H1 (cell line): ENCODE measurements around the gene RAB30. TPM values are rescaled to one million over a fixed set of nuclear protein-coding genes. Genes with fewer than 3 reads are reported as not detected.

Source experiments
- CTCF ChIA-PET: fragments of 300-600 bp; sonication (Branson Sonifier 250); formaldehyde crosslinking; loops from one replicate; lab custom pipeline; 2021; ENCODE audit not compliant: partially characterized antibody; lab: Charles Lee
- POLR2A ChIA-PET: fragments of 300-600 bp; sonication (Branson Sonifier 250); formaldehyde crosslinking; loops from one replicate; lab custom pipeline; 2021; ENCODE audit warnings: inconsistent platforms; ENCODE audit not compliant: partially characterized antibody; lab: Charles Lee
- DNase-seq, 2 experiments: peaks; one replicate each; pipeline versions ENCODE4 v3.0.0 to v3.0.0-alpha.2; 2010 to 2022; ENCODE audit warnings: low spot score in 2 of 2, low read depth in 1 of 2, mixed read lengths in 1 of 2
- FAIRE-seq: peaks from 2 replicates; lab custom pipeline; 2011; peaks lifted over from hg19 to GRCh38; lab: Jason Lieb, UNC
- H2AFZ ChIP-seq: 2 replicates; pipeline ENCODE4 v1.8.1; 2012; ENCODE audit warnings: low read length, inconsistent platforms
- H2AK5ac ChIP-seq: 2 replicates; pipeline ENCODE4 v1.6.1; 2013; ENCODE audit warnings: low read depth, low read length
- H2BK120ac ChIP-seq: replicated peaks from 2 replicates; pipeline ENCODE3; 2013; ENCODE audit warnings: low read depth, low read length, inconsistent platforms
- H2BK12ac ChIP-seq: 2 replicates; pipeline ENCODE4 v1.6.1; 2013; ENCODE audit warnings: low read depth, low read length
- H2BK15ac ChIP-seq: 2 replicates; pipeline ENCODE4 v1.6.1; 2013; ENCODE audit warnings: low read length
- H2BK20ac ChIP-seq: 2 replicates; pipeline ENCODE4 v1.6.1; 2013; ENCODE audit warnings: low read length
- H2BK5ac ChIP-seq: 2 replicates; pipeline ENCODE4 v1.6.1; 2013; ENCODE audit warnings: low read depth, low read length
- H3K14ac ChIP-seq: 2 replicates; pipeline ENCODE4 v1.6.1; 2013; ENCODE audit warnings: inconsistent platforms; ENCODE audit not compliant: insufficient read length
- H3K18ac ChIP-seq: 2 replicates; pipeline ENCODE4 v1.6.1; 2013; ENCODE audit warnings: low read length; ENCODE audit errors: extremely low read depth
- H3K23ac ChIP-seq: 2 replicates; pipeline ENCODE4 v1.6.1; 2013; ENCODE audit warnings: inconsistent platforms; ENCODE audit not compliant: insufficient read length
- H3K23me2 ChIP-seq: 2 replicates; pipeline ENCODE4 v1.6.1; 2013; ENCODE audit warnings: low read depth, low read length
- H3K27ac ChIP-seq: 2 replicates; pipeline ENCODE4 v1.6.1; 2011; ENCODE audit warnings: low read depth, low read length, inconsistent platforms
- H3K27me3 ChIP-seq, 4 experiments: replicated peaks in 1 of 4; 1 replicate in 1 of 4; 2 replicates in 3 of 4; pipeline versions ENCODE4 v1.6.1 to v1.8.1; 2011 to 2013; ENCODE audit warnings: low read length in 3 of 4, mild to moderate bottlenecking in 3 of 4, inconsistent platforms in 2 of 4, mixed read lengths in 2 of 4, moderate library complexity in 1 of 4; ENCODE audit not compliant: control insufficient read depth in 3 of 4, insufficient read depth in 3 of 4; ENCODE audit errors: extremely low read depth in 1 of 4
- H3K36me3 ChIP-seq, 4 experiments: 2 replicates each; pipeline versions ENCODE4 v1.6.1 to v1.8.1; 2011 to 2013; ENCODE audit warnings: mild to moderate bottlenecking in 4 of 4, low read length in 3 of 4, moderate library complexity in 2 of 4, control low read depth in 1 of 4, inconsistent platforms in 1 of 4; ENCODE audit not compliant: insufficient read depth in 4 of 4, control insufficient read depth in 2 of 4
- H3K4ac ChIP-seq: replicated peaks from 2 replicates; pipeline ENCODE3; 2013; ENCODE audit warnings: low read length, low read depth, mixed read lengths, inconsistent platforms; ENCODE audit not compliant: insufficient read length
- H3K4me1 ChIP-seq, 4 experiments: replicated peaks in 1 of 4; 1 replicate in 1 of 4; 2 replicates in 3 of 4; pipeline versions ENCODE4 v1.6.1 to v1.8.1; 2011 to 2013; ENCODE audit warnings: low read length in 3 of 4, inconsistent platforms in 2 of 4, mixed read lengths in 1 of 4; ENCODE audit not compliant: insufficient read depth in 4 of 4, control insufficient read depth in 3 of 4
- H3K4me2 ChIP-seq, 2 experiments: 2 replicates each; pipeline versions ENCODE4 v1.6.1 to v1.8.1; 2011 to 2013; ENCODE audit warnings: low read depth in 2 of 2, low read length in 2 of 2, control low read depth in 1 of 2, inconsistent platforms in 1 of 2, mild to moderate bottlenecking in 1 of 2; ENCODE audit not compliant: insufficient read depth in 1 of 2
- H3K4me3 ChIP-seq, 4 experiments: fragments of 200-600, 300-600 bp in 1 of 4; sonication (generic), shearing (Covaris generic), sonication (Bioruptor Twin) in 1 of 4; 2 replicates each; pipeline versions ENCODE4 v1.5.1 to v1.8.1; 2011 to 2016; ENCODE audit warnings: low read length in 4 of 4, low read depth in 3 of 4, control low read depth in 2 of 4, inconsistent platforms in 2 of 4, mild to moderate bottlenecking in 2 of 4, mixed read lengths in 1 of 4, moderate library complexity in 1 of 4; ENCODE audit not compliant: insufficient read depth in 2 of 4; ENCODE audit errors: extremely low read depth in 1 of 4
- H3K56ac ChIP-seq: replicated peaks from 2 replicates; pipeline ENCODE3; 2013; ENCODE audit warnings: low read depth, mild to moderate bottlenecking, mixed read lengths, low read length, inconsistent platforms; ENCODE audit not compliant: insufficient read length
- H3K79me1 ChIP-seq: 2 replicates; pipeline ENCODE4 v1.6.1; 2013; ENCODE audit warnings: low read depth, low read length, control low read depth
- H3K79me2 ChIP-seq, 2 experiments: 2 replicates each; pipeline versions ENCODE4 v1.6.1 to v1.8.1; 2012 to 2013; ENCODE audit warnings: low read length in 2 of 2, mild to moderate bottlenecking in 2 of 2, inconsistent platforms in 1 of 2; ENCODE audit not compliant: insufficient read depth in 2 of 2, control insufficient read depth in 1 of 2
- H3K9ac ChIP-seq, 4 experiments: replicated peaks in 1 of 4; 1 replicate in 1 of 4; 2 replicates in 3 of 4; pipeline versions ENCODE4 v1.6.1 to v1.8.1; 2011 to 2013; ENCODE audit warnings: low read depth in 3 of 4, low read length in 3 of 4, control low read depth in 2 of 4, mild to moderate bottlenecking in 2 of 4, moderate library complexity in 2 of 4, inconsistent platforms in 1 of 4; ENCODE audit errors: extremely low read depth in 1 of 4
- H3K9me3 ChIP-seq, 2 experiments: 2 replicates each; pipeline versions ENCODE4 v1.6.1 to v1.8.1; 2012 to 2013; ENCODE audit warnings: mild to moderate bottlenecking in 2 of 2, moderate library complexity in 2 of 2, control low read depth in 1 of 2, inconsistent platforms in 1 of 2, low read depth in 1 of 2, low read length in 1 of 2, mixed read lengths in 1 of 2; ENCODE audit not compliant: insufficient read depth in 2 of 2
- H4K20me1 ChIP-seq, 2 experiments: replicated peaks in 1 of 2; 2 replicates each; pipeline versions ENCODE3 to v1.8.1; 2011 to 2013; ENCODE audit warnings: inconsistent platforms in 2 of 2, low read length in 2 of 2, mild to moderate bottlenecking in 1 of 2; ENCODE audit not compliant: insufficient read depth in 2 of 2, control insufficient read depth in 1 of 2
- H4K5ac ChIP-seq: 2 replicates; pipeline ENCODE4 v1.6.1; 2013; ENCODE audit warnings: low read length, low read depth, mixed read lengths, inconsistent platforms; ENCODE audit not compliant: insufficient read length
- H4K8ac ChIP-seq: 2 replicates; pipeline ENCODE4 v1.8.0; 2013; ENCODE audit warnings: mild to moderate bottlenecking, moderate library complexity, low read length, inconsistent platforms; ENCODE audit not compliant: insufficient read depth; ENCODE audit errors: extremely low read depth
- H4K91ac ChIP-seq: replicated peaks from 2 replicates; pipeline ENCODE3; 2013; ENCODE audit warnings: low read length, mixed read lengths, inconsistent platforms; ENCODE audit not compliant: insufficient read length
- BRCA1 ChIP-seq: IDR thresholded peaks from 2 replicates; pipeline ENCODE4 v1.6.1; 2012; ENCODE audit warnings: low read depth, low read length, improper control_type of control experiment
- CREB1 ChIP-seq: IDR thresholded peaks from 2 replicates; pipeline ENCODE4 v1.6.1; 2012; ENCODE audit warnings: inconsistent platforms
- EP300 ChIP-seq, 2 experiments: IDR thresholded peaks; 1 replicate in 1 of 2; 2 replicates in 1 of 2; pipeline ENCODE4 v1.6.1; 2011 to 2012; ENCODE audit warnings: low read depth in 2 of 2, low read length in 2 of 2, mild to moderate bottlenecking in 2 of 2, borderline replicate concordance in 1 of 2, inconsistent platforms in 1 of 2, moderate library complexity in 1 of 2
- JUN ChIP-seq: IDR thresholded peaks from 2 replicates; pipeline ENCODE4 v1.6.1; 2011; ENCODE audit warnings: low read depth, mild to moderate bottlenecking, improper control_type of control experiment, low read length
- KDM4A ChIP-seq: IDR thresholded peaks from one replicate; pipeline ENCODE4 v1.7.1; 2012; ENCODE audit warnings: low read depth, mild to moderate bottlenecking, moderate library complexity, low read length, inconsistent platforms; ENCODE audit not compliant: severe bottlenecking
- NANOG ChIP-seq: IDR thresholded peaks from 2 replicates; pipeline ENCODE4 v1.6.1; 2011; ENCODE audit warnings: low read length, low read depth, mild to moderate bottlenecking, inconsistent platforms; ENCODE audit not compliant: insufficient read depth, poor library complexity, severe bottlenecking
- RNF2 ChIP-seq: fragments of 200-900, 300-1000 bp; sonication (generic); IDR thresholded peaks from 2 replicates; pipeline ENCODE4 v1.7.1; 2016; ENCODE audit warnings: borderline replicate concordance, low read depth, mild to moderate bottlenecking, antibody characterized with exemption, low read length; ENCODE audit not compliant: poor library complexity, severe bottlenecking; ENCODE audit errors: missing control alignments
- TCF12 ChIP-seq: IDR thresholded peaks from 2 replicates; pipeline ENCODE4 v1.6.1; 2011; ENCODE audit warnings: low read depth, mild to moderate bottlenecking, low read length
- WGBS, 2 experiments: shearing (Covaris generic) in 1 of 2; methylation state at CpG; one replicate each; pipeline versions ENCODE4 v1.1.6 to v1.1.7; 2013 to 2015; ENCODE audit warnings: low lambda C conversion rate in 2 of 2, mixed read lengths in 2 of 2, inconsistent platforms in 1 of 2, low coverage in 1 of 2, missing lambda C conversion rate in 1 of 2; ENCODE audit not compliant: insufficient replicate concordance in 2 of 2, insufficient coverage in 1 of 2, insufficient read length in 1 of 2; ENCODE audit errors: extremely low coverage in 1 of 2, missing lambda C conversion rate in 1 of 2; 5-methylcytosine and 5-hydroxymethylcytosine counted together
- polyA plus RNA-seq, 7 experiments: library from polyadenylated mRNA; depleted of rRNA in 3 of 7; stranded (reverse) in 5 of 7; unstranded in 2 of 7; fragments of >200 nt in 5 of 7; fragments of 200-250 nt in 2 of 7; gene quantifications; 1 replicate in 5 of 7; 2 replicates in 1 of 7; 4 replicates in 1 of 7; pipeline versions ENCODE4 v1.2.1 to v1.2.3, GENCODE V29; 2011 to 2013; ENCODE audit warnings: missing spikeins in 2 of 7, mixed read lengths in 2 of 7
- total RNA-seq: library from RNA; stranded (reverse); fragmentation: NEBNext Ultra II Directional; extraction: Animal tissue kit (Norgen Biotek cat#: 25700); gene quantifications from 2 replicates; pipeline ENCODE4 v1.2.1, GENCODE V29; 2021
- TF ChIP-seq, protein P1 (sequence below), 3 experiments: IDR thresholded peaks; 1 replicate in 2 of 3; 2 replicates in 1 of 3; pipeline versions ENCODE4 v1.5.1 to v1.6.1; 2011; ENCODE audit warnings: low read length in 3 of 3, mild to moderate bottlenecking in 3 of 3, inconsistent platforms in 2 of 3, low read depth in 1 of 3, moderate library complexity in 1 of 3; ENCODE audit not compliant: insufficient read depth in 1 of 3; ENCODE audit errors: control extremely low read depth in 1 of 3

RAB30 gene
- total and polyA plus RNA-seq, 2 of the 8 experiments (the other 6 are each of a cell fraction or from before 2014, with no cell fraction given) = 1.6 to 11.7 TPM

DNA sequence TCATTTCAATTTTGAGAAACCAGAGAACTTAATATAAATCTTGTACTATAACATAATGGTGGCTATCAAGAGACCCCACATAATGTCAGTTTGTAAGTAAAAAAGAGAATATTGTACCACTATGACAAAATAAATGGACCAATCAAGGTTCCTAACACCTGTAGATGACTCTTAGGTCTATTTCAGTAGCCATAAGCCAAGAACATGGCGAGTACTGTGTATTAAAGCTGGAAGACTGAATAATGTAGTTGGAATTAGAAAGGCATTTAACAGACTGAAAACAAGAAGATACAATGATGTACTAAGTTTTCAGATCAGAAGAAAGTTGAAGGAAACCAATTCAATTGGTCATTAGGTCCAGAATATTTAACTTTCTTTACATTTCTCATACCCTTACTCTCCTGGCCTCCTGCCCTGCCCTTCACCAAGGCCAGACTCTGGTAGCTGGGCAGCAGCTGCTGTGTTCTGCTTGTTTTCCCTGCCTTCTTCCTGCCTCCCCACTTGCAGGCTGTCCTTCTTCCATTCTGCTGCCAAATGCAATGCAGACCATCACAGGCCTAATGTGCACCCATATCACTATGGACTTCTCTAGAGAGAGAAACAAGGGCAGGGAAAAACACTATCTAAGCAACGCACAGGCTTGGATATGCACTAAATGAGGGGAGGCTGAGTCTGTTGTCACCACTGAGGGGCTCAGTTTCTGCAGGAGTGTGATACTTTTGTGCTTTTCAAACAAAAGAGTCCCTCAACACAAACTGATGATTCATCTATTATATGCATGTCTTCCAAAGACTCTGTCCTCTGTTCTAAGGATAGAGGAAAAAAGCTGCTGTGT lies 60.1 kb downstream of the RAB30 start:
- no peak overlapping the region for H2BK15ac ChIP-seq
- H3K9ac ChIP-seq = no peak overlapping the region
- H3K79me2 ChIP-seq = no peaks in the 10 kb centered on the region
- H2BK5ac ChIP-seq = no peak overlapping the region
- H4K20me1 ChIP-seq = no peaks in the 10 kb centered on the region
- no peak overlapping the region for H2AK5ac ChIP-seq
- no peak overlapping the region for H3K56ac ChIP-seq
- ChIA-PET CTCF (no interaction called here), POLR2A (no interaction called here)
- no peaks in the 10 kb centered on the region; the same call in 1 of the 2 replicates for H3K23me2 ChIP-seq
- no peak for DNase-seq
- H3K27ac ChIP-seq = no peak overlapping the region
- no peaks in the 10 kb centered on the region for H3K27me3 ChIP-seq
- no peak overlapping the region for H2BK20ac ChIP-seq
- WGBS, 2 experiments = 95% methylated on average over 2 of the region's 2 CpGs; no CpG with 5 or more reads in 1 of the 2 experiments
- no peak overlapping the region for H3K14ac ChIP-seq
- H3K4me2 ChIP-seq = no peak overlapping the region
- no peak overlapping the region for H4K5ac ChIP-seq
- no peak for FAIRE-seq
- no peak overlapping the region for H2BK120ac ChIP-seq
- peaks cover 0 to 6% (median 3%) of the 10 kb centered on the region in 4 experiments; a peak in 4 of 7 replicates for H3K4me1 ChIP-seq
- H3K4ac ChIP-seq = no peak overlapping the region
- H2AFZ ChIP-seq = no peak overlapping the region
- H3K79me1 ChIP-seq = no peaks in the 10 kb centered on the region; the same call in 1 of the 2 replicates
- H3K23ac ChIP-seq = no peak overlapping the region
- H3K18ac ChIP-seq = no peak overlapping the region
- H4K91ac ChIP-seq = no peak overlapping the region
- H3K9me3 ChIP-seq = no peaks in the 10 kb centered on the region
- no peak overlapping the region for H2BK12ac ChIP-seq
- H4K8ac ChIP-seq = no peak overlapping the region
- no peak overlapping the region for H3K4me3 ChIP-seq
- no peaks in the 10 kb centered on the region for H3K36me3 ChIP-seq
- TF ChIP-seq EP300 (IDR thresholded peaks at IDR 0.05; ENCODE audit: borderline replicate concordance in 1 of 2, low read depth in 2 of 2, low read length in 2 of 2) (no peak), RNF2 (no peak), KDM4A (no peak), JUN (no peak), CREB1 (no peak), BRCA1 (no peak), NANOG (no peak), TCF12 (no peak)
- TF ChIP-seq, protein P1, sequence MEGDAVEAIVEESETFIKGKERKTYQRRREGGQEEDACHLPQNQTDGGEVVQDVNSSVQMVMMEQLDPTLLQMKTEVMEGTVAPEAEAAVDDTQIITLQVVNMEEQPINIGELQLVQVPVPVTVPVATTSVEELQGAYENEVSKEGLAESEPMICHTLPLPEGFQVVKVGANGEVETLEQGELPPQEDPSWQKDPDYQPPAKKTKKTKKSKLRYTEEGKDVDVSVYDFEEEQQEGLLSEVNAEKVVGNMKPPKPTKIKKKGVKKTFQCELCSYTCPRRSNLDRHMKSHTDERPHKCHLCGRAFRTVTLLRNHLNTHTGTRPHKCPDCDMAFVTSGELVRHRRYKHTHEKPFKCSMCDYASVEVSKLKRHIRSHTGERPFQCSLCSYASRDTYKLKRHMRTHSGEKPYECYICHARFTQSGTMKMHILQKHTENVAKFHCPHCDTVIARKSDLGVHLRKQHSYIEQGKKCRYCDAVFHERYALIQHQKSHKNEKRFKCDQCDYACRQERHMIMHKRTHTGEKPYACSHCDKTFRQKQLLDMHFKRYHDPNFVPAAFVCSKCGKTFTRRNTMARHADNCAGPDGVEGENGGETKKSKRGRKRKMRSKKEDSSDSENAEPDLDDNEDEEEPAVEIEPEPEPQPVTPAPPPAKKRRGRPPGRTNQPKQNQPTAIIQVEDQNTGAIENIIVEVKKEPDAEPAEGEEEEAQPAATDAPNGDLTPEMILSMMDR (IDR thresholded peaks at IDR 0.05; ENCODE audit: control extremely low read depth in 1 of 3, insufficient read depth in 1 of 3, low read depth in 1 of 3, low read length in 3 of 3) = no peak
